Tibial nerve (tissue), 4 donors: ENCODE measurements around the gene PPOX. TPM values are rescaled to one million over a fixed set of nuclear protein-coding genes. Genes with fewer than 3 reads are reported as not detected.

ENCODE experiments used
- DNase-seq, 2 donors: peaks; one replicate each; pipeline ENCODE4 v3.0.0-alpha.2; 2019; ENCODE audit warnings: low spot score in 2 of 2
- H3K27ac ChIP-seq, 4 donors: fragments of 200-600 bp; sonication (generic) in 3 of 4; one replicate each; pipeline ENCODE4 v1.5.1; 2017 to 2019; ENCODE audit warnings: mild to moderate bottlenecking in 1 of 4
- H3K27me3 ChIP-seq, 2 donors: fragments of 200-600 bp; sonication (generic) in 1 of 2; one replicate each; pipeline versions ENCODE4 v1.5.1 to v1.6.0; 2017 to 2019
- H3K36me3 ChIP-seq, 3 donors: fragments of 200-600 bp; sonication (generic); one replicate each; pipeline ENCODE4 v1.5.1; 2018 to 2019
- H3K4me1 ChIP-seq, 4 donors: fragments of 200-600 bp; sonication (generic) in 3 of 4; one replicate each; pipeline ENCODE4 v1.5.1; 2017 to 2019
- H3K4me3 ChIP-seq, 4 donors: fragments of 200-600 bp; sonication (generic) in 3 of 4; one replicate each; pipeline ENCODE4 v1.5.1; 2017 to 2019; ENCODE audit warnings: mild to moderate bottlenecking in 1 of 4, moderate library complexity in 1 of 4
- H3K9me3 ChIP-seq, 4 donors: fragments of 200-600 bp; sonication (generic) in 3 of 4; one replicate each; pipeline ENCODE4 v1.5.1; 2017 to 2019
- EP300 ChIP-seq, 2 donors: sonication (generic); formaldehyde crosslinking; IDR thresholded peaks; one replicate each; pipeline ENCODE4 v1.6.1; 2017; ENCODE audit warnings: antibody characterized with exemption in 2 of 2, mild to moderate bottlenecking in 1 of 2
- POLR2A ChIP-seq, 2 donors: fragments of 450-650 bp; IDR thresholded peaks; one replicate each; pipeline ENCODE4 v1.6.1; 2017; ENCODE audit warnings: antibody characterized with exemption in 2 of 2, mild to moderate bottlenecking in 2 of 2, moderate library complexity in 2 of 2
- WGBS, 2 donors: methylation state at CpG; one replicate each; pipeline ENCODE4 v1.1.5; 2018; 5-methylcytosine and 5-hydroxymethylcytosine counted together
- total RNA-seq, 4 donors: library from RNA; depleted of rRNA; stranded (reverse); fragments of >200 nt; gene quantifications; one replicate each; pipeline ENCODE4 v1.1.0, GENCODE V29; 2016
- TF ChIP-seq, protein P1 (sequence below), 5 experiments: fragments of 200-600 bp in 3 of 5; fragments of 450-650 bp in 2 of 5; sonication (generic) in 3 of 5; IDR thresholded peaks; one replicate each; pipeline ENCODE4 v1.5.1; 2016 to 2019; ENCODE audit warnings: antibody characterized with exemption in 5 of 5, mild to moderate bottlenecking in 3 of 5, moderate library complexity in 2 of 5

The PPOX gene
- total RNA-seq, 4 donors from 2014 or later: 25.6 to 39.3 (median 26.5) TPM

DNA sequence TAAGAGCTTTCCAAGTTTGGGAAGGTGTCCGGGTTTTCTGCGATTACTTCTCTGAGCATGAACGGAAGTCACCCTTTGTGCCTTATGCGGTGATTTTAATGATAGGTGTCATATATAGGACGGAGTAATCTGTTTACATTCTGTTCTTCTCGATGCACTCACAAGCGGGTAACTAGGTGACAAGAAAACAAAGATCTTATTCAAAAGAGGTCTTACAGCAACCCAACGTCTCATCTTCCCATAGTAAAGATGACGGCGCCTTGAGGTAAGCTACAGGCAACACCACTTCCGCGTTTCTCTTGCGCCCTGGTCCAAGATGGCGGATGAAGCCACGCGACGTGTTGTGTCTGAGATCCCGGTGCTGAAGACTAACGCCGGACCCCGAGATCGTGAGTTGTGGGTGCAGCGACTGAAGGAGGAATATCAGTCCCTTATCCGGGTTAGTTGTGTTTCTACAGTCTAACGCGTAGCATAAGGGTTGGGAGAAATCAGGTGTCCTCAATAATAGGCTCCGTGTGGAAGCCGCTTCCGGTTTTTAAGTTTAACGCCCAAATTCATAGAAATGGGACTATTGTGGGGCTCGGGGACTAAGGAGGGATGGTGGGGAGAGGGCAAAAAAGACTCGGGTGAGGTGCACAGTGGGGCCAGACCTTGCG is 12.4 kb upstream of the PPOX start, which contains the start of gene UFC1:
TSS of gene UFC1 (plus strand) at position 297 of the 656 bp plus-strand sequence. CDS start at position 317, 20 bp downstream.
- TF ChIP-seq POLR2A (IDR thresholded peaks at IDR 0.05) (peak; percentile 10 to 23), EP300 (IDR thresholded peaks at IDR 0.05) (peak in 1 of 2 donors; percentile 88)
- TF ChIP-seq, protein P1, sequence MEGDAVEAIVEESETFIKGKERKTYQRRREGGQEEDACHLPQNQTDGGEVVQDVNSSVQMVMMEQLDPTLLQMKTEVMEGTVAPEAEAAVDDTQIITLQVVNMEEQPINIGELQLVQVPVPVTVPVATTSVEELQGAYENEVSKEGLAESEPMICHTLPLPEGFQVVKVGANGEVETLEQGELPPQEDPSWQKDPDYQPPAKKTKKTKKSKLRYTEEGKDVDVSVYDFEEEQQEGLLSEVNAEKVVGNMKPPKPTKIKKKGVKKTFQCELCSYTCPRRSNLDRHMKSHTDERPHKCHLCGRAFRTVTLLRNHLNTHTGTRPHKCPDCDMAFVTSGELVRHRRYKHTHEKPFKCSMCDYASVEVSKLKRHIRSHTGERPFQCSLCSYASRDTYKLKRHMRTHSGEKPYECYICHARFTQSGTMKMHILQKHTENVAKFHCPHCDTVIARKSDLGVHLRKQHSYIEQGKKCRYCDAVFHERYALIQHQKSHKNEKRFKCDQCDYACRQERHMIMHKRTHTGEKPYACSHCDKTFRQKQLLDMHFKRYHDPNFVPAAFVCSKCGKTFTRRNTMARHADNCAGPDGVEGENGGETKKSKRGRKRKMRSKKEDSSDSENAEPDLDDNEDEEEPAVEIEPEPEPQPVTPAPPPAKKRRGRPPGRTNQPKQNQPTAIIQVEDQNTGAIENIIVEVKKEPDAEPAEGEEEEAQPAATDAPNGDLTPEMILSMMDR (IDR thresholded peaks at IDR 0.05): peak in 1 of 5 experiments; percentile 12
- Histone ChIP-seq H3K27me3 (no peaks in the 10 kb centered on the region), H3K36me3 (peaks cover 0 to 17% (median 0%) of the 10 kb centered on the region in 3 donors), H3K4me3 (peak within 1 kb of the TSS; percentile 57 to 84 (median 70)), H3K27ac (peak within 1 kb of the TSS; percentile 92 to 98 (median 94)), H3K9me3 (no peaks in the 10 kb centered on the region), H3K4me1 (peaks cover 0 to 25% (median 13%) of the 10 kb centered on the region in 4 donors)
- peak; percentile 66 to 80 for DNase-seq
- WGBS, 2 donors: 1% methylated on average over 33 of the region's 33 CpGs

DNA sequence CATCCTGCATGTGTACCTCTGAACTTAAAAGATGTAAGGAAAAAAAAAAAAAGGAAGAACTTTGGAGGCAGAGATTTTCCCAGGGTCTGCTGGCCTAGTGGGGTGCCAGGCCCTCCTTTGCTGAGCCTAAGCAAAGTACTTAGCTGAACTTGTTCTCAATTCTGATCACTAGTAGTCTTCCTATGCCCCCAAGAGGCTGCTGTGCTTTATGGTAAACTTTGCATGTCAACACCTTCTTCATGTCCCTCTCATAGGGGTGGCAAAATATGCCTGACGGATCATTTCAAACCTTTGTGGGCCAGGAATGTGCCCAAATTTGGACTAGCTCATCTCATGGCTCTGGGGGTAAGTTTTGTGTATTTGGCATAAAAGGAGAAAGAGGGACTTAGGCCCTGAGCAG is 8.4 kb upstream of the PPOX start:
- 79 to 87% methylated on average over 1 of the region's 1 CpG for WGBS, 2 donors
- Histone ChIP-seq H3K9me3 (no peaks in the 10 kb centered on the region), H3K4me1 (peaks cover 0 to 57% (median 24%) of the 10 kb centered on the region in 4 donors), H3K36me3 (peaks cover 0 to 41% (median 0%) of the 10 kb centered on the region in 3 donors), H3K27me3 (no peaks in the 10 kb centered on the region), H3K4me3 (no peak overlapping the region), H3K27ac (no peak overlapping the region)
- no peak for DNase-seq
- TF ChIP-seq, protein P1 (IDR thresholded peaks at IDR 0.05): no peak
- TF ChIP-seq POLR2A (IDR thresholded peaks at IDR 0.05) (no peak), EP300 (IDR thresholded peaks at IDR 0.05) (no peak)

DNA sequence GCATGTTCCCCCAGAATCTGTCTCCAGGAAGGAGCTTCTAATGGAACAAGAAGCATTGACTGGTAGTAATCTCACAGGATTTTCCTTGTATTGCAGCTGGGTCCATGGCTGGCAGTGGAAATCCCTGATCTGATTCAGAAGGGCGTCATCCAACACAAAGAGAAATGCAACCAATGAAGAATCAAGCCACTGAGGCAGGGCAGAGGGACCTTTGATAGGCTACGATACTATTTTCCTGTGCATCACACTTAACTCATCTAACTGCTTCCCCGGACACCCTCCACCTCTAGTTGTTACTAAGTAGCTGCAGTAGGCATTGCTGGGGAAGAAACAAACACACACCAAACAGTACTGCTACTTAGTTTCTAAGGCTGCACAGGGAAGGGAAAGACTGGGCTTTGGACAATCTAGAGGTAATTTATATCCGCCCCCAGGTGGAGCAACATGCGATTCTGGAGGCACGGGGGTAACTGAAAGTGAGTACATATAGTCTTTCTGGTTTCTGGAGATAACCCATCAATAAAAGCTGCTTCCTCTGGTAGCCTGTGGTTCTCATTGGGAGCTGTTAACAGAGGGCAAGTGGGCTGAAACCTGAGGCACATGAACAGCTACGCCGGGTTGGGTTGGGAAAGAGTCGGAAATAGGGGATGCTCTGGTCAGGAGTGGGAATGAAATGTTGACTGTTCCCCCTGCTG is 7.8 kb upstream of the PPOX start:
- Histone ChIP-seq H3K36me3 (peaks cover 0 to 47% (median 0%) of the 10 kb centered on the region in 3 donors), H3K4me1 (peaks cover 0 to 52% (median 24%) of the 10 kb centered on the region in 4 donors), H3K27me3 (no peaks in the 10 kb centered on the region), H3K9me3 (no peaks in the 10 kb centered on the region), H3K27ac (peak overlapping the region; percentile 71 to 95 (median 88)), H3K4me3 (peak overlapping the region in 3 of 4 donors; percentile 73 to 93 (median 89))
- TF ChIP-seq POLR2A (IDR thresholded peaks at IDR 0.05): no peak
- TF ChIP-seq, protein P1 (IDR thresholded peaks at IDR 0.05): no peak
- TF ChIP-seq EP300 (IDR thresholded peaks at IDR 0.05): no peak
- WGBS, 2 donors: 75 to 77% methylated on average over 9 of the region's 9 CpGs
- DNase-seq: no peak

DNA sequence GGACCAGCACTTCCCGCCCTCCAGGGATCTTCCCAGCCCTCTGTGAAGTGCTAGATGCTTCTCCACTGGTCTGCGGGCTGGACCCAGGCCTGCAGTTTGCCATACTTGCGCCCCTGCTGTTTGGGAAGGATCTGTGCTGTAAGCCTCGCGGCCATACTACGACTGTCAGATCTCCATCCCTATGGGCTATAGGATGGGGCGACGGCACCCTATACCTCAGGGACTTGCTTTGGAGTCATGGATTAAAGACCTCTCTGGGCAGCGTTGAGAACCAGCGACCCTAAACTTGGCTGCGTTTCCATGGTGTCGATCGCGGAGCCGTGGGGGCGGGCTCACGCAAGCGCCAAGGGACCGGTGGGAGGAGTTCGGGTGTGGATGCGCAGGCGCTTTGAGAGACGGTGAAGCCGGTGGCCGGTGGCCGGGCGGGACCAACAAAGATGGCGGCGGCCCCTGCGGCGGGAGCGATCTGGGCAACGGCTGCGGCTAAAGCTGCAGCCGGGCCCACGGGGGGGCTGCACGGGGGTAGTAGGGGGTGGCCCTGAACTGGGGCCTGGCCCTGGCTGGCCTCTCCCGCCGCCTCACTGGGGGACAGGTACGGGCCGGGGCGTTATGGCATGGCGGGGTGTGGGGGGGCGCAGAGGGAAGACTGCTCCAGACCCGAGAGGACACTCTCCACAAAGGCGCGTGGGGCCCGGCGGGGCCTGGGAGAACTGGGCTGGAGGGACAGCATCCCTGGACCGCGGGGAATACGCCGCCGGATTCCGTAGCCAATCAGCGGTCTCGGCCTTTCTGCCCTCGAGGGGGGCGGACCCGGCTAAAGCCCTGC is 6.9 kb upstream of the PPOX start, which contains the start of gene USP21:
TSS of gene USP21 (plus strand) at position 414 of the 826 bp plus-strand sequence. CDS start 1,141 bp downstream, outside the sequence.
- no peaks in the 10 kb centered on the region for H3K27me3 ChIP-seq
- DNase-seq: peak; percentile 84 to 88

More for the DNA sequence above, 6.9 kb upstream of the PPOX start, which contains the start of gene USP21:
- Histone ChIP-seq H3K4me1 (peaks cover 0 to 51% (median 23%) of the 10 kb centered on the region in 4 donors), H3K27ac (peak within 1 kb of the TSS; percentile 71 to 95 (median 88)), H3K36me3 (peaks cover 0 to 54% (median 0%) of the 10 kb centered on the region in 3 donors), H3K4me3 (peak within 1 kb of the TSS; percentile 73 to 96 (median 91)), H3K9me3 (no peaks in the 10 kb centered on the region)
- TF ChIP-seq POLR2A (IDR thresholded peaks at IDR 0.05) (peak; percentile 32 to 63), EP300 (IDR thresholded peaks at IDR 0.05) (peak; percentile 30 to 90)
- TF ChIP-seq, protein P1 (IDR thresholded peaks at IDR 0.05): peak in 3 of 5 experiments; percentile 19 to 32 (median 22)
- 0 to 2% methylated on average over 55 to 59 of the region's 60 CpGs for WGBS, 2 donors
